DOHH2 (cell line): ENCODE measurements around the gene CCNB3.
A peak's percentile ranks its signal among the peaks of the same experiment; 100 is the strongest.

Source experiments
- H3F3A ChIP-seq: fragments of 200-600 bp; sonication (generic), shearing (Covaris generic); 2 replicates; pipeline ENCODE4 v1.6.0; 2016; ENCODE audit warnings: antibody characterized with exemption, mild to moderate bottlenecking; ENCODE audit not compliant: control insufficient read depth, insufficient read depth
- H3K27ac ChIP-seq: fragments of 200-600 bp; sonication (generic); 2 replicates; pipeline ENCODE4 v1.5.1; 2014; ENCODE audit warnings: low read depth, mild to moderate bottlenecking, low read length, moderate library complexity
- H3K27me3 ChIP-seq: fragments of 200-600 bp; sonication (generic); 2 replicates; pipeline ENCODE4 v1.6.1; 2014; ENCODE audit warnings: mild to moderate bottlenecking, low read length, mixed read lengths; ENCODE audit not compliant: control insufficient read depth
- H3K36me3 ChIP-seq: fragments of 200-600 bp; sonication (generic); 2 replicates; pipeline ENCODE4 v1.6.1; 2014; ENCODE audit warnings: mild to moderate bottlenecking, low read length, moderate library complexity, mixed read lengths; ENCODE audit not compliant: control insufficient read depth
- H3K4me1 ChIP-seq: fragments of 200-600 bp; sonication (generic); 2 replicates; pipeline ENCODE4 v1.6.1; 2014; ENCODE audit warnings: mild to moderate bottlenecking, low read length, mixed read lengths; ENCODE audit not compliant: control insufficient read depth
- H3K4me2 ChIP-seq: fragments of 200-600 bp; sonication (generic); 2 replicates; pipeline ENCODE4 v1.6.0; 2014; ENCODE audit warnings: mild to moderate bottlenecking, low read length, moderate library complexity
- H3K4me3 ChIP-seq: fragments of 200-600 bp; sonication (generic); 2 replicates; pipeline ENCODE4 v1.5.1; 2014; ENCODE audit warnings: mild to moderate bottlenecking, low read length, mixed read lengths
- H3K79me2 ChIP-seq: fragments of 200-600 bp; sonication (generic); 2 replicates; pipeline ENCODE4 v1.6.1; 2014; ENCODE audit warnings: mild to moderate bottlenecking, low read length, mixed read lengths; ENCODE audit not compliant: control insufficient read depth
- H3K9me2 ChIP-seq: fragments of 200-600 bp; sonication (generic); replicated peaks from 2 replicates; pipeline ENCODE4 v1.6.1; 2014; ENCODE audit warnings: mild to moderate bottlenecking, low read length, mixed read lengths; ENCODE audit not compliant: control insufficient read depth
- H3K9me3 ChIP-seq: fragments of 200-600 bp; sonication (generic); 2 replicates; pipeline ENCODE4 v1.6.1; 2014; ENCODE audit warnings: antibody characterized with exemption, low read length, mixed read lengths; ENCODE audit not compliant: control insufficient read depth, insufficient read depth
- H4K20me1 ChIP-seq: fragments of 200-600 bp; sonication (generic); 2 replicates; pipeline ENCODE4 v1.6.0; 2014; ENCODE audit warnings: low read depth, mild to moderate bottlenecking, antibody characterized with exemption, low read length, moderate library complexity; ENCODE audit not compliant: control insufficient read depth, insufficient read depth
- CTCF ChIP-seq: fragments of 200-600 bp; sonication (generic); IDR thresholded peaks from one replicate; pipeline ENCODE4 v1.5.1; 2014; ENCODE audit warnings: antibody characterized with exemption, mild to moderate bottlenecking, low read depth, low read length; ENCODE audit not compliant: poor library complexity, severe bottlenecking
- EZH2phosphoT487 ChIP-seq: fragments of 200-600 bp; sonication (generic); IDR thresholded peaks from 2 replicates; pipeline ENCODE4 v1.6.1; 2017; ENCODE audit warnings: borderline replicate concordance, mild to moderate bottlenecking, antibody characterized with exemption, low read length, moderate library complexity, mixed read lengths

Gene CCNB3

GRCh38 chrX:50204364-50204899 lies at the start of gene CCNB3:
TSS of gene CCNB3 (plus strand) at chrX:50204765. CDS start at chrX:50285164, 80,399 bp downstream.
- no peaks in the 10 kb centered on the region for H3K9me3 ChIP-seq
- H3K4me3 ChIP-seq, result peak within 1 kb of the TSS; percentile 65
- no peaks in the 10 kb centered on the region for H3F3A ChIP-seq
- no peaks in the 10 kb centered on the region for H3K36me3 ChIP-seq
- TF ChIP-seq EZH2phosphoT487, result no peak
- peak; percentile 42 for TF ChIP-seq CTCF
- no peaks in the 10 kb centered on the region for H3K27me3 ChIP-seq
- no peaks in the 10 kb centered on the region for H3K9me2 ChIP-seq
- no peaks in the 10 kb centered on the region for H3K79me2 ChIP-seq
- H4K20me1 ChIP-seq, result no peaks in the 10 kb centered on the region
- H3K4me2 ChIP-seq, result peak within 1 kb of the TSS; percentile 71
- H3K4me1 ChIP-seq, result peaks cover 9% of the 10 kb centered on the region
- peak within 1 kb of the TSS; percentile 38 for H3K27ac ChIP-seq

- H3K4me1 ChIP-seq, result no peaks in the 10 kb centered on the region
- H4K20me1 ChIP-seq, result no peaks in the 10 kb centered on the region
- no peak overlapping the region for H3K4me3 ChIP-seq
- H3K36me3 ChIP-seq, result no peaks in the 10 kb centered on the region
- H3K9me3 ChIP-seq, result no peaks in the 10 kb centered on the region
- H3K4me2 ChIP-seq, result no peak overlapping the region
- no peaks in the 10 kb centered on the region for H3F3A ChIP-seq
- H3K79me2 ChIP-seq, result no peaks in the 10 kb centered on the region
- no peak for TF ChIP-seq EZH2phosphoT487
- TF ChIP-seq CTCF, result no peak
- no peaks in the 10 kb centered on the region for H3K9me2 ChIP-seq
- H3K27me3 ChIP-seq, result no peaks in the 10 kb centered on the region
- no peak overlapping the region for H3K27ac ChIP-seq
Measured at GRCh38 chrX:50157545-50158135, 46.9 kb upstream of the CCNB3 start.

- TF ChIP-seq EZH2phosphoT487 (no peak), CTCF (no peak)
- no peak overlapping the region for H3K27ac ChIP-seq
Measured at GRCh38 chrX:50158593-50158992, 46.0 kb upstream of the CCNB3 start.

More at GRCh38 chrX:50158593-50158992, 46.0 kb upstream of the CCNB3 start:
- H3K36me3 ChIP-seq, result no peaks in the 10 kb centered on the region
- no peaks in the 10 kb centered on the region for H3K9me3 ChIP-seq
- H3K4me3 ChIP-seq, result no peak overlapping the region
- no peaks in the 10 kb centered on the region for H3F3A ChIP-seq
- no peak overlapping the region for H3K4me2 ChIP-seq
- no peaks in the 10 kb centered on the region for H3K79me2 ChIP-seq
- no peaks in the 10 kb centered on the region for H4K20me1 ChIP-seq
- H3K27me3 ChIP-seq, result no peaks in the 10 kb centered on the region
- no peaks in the 10 kb centered on the region for H3K4me1 ChIP-seq
- no peaks in the 10 kb centered on the region for H3K9me2 ChIP-seq
